ENCODE measurements around the gene MESD.
A peak's percentile ranks its signal among the peaks of the same experiment; 100 is the strongest.
"Not testable (repeated sequence)": the region's sequence is repeated elsewhere in the genome, so short reads cannot be mapped to it uniquely, and the experiment has no call there.

MESD gene

DNA sequence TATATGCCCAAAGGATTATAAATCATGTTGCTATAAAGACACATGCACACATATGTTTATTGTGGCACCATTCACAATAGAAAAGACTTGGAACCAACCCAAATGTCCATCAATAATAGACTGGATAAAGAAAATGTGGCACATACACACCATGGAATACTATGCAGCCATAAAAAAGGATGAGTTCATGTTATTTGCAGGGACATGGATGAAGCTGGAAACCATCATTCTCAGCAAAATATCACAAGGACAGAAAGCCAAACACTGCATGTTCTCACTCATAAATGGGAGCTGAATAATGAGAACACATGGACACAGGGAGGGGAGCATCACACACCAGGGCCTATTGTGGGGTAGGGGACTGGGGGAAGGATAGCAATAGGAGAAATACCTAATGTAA lies 24.2 kb downstream of the MESD start:
- DNase-seq (ENCODE audit: low spot score), result not testable (repeated sequence)

DNA sequence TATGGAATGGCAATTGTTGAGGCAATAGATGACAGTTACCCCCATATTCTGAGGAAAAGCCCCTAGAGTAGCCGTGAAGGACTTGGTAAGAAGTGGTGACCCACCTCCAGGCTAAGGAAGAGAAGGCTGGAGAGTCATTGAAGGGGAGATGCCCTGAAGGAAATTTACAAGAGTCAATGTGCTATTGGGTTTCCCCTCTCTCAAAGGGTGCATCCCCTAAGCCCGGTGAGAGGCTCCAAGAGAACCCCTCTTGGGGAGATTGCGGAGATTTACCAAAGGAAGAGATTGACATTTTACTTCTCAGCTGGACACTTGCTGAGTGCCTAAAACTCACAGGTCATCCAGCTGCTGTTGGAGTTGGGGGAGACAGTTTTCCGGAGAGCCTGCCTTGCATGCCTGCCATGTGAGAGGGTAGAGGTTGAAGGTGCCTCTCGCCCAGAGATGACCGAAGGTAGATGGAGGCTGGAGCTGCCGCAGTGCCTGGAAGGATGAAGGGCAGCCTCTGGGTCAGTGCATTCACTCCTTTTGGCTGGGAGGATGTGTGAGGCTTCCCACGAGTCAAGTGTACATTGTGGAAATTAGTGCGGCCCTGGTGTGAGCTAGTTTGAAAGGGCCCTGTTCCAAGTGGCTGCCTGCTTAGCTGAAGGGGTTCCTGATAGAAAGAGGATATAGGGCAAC lies 30.7 kb downstream of the MESD start:
- no peak for DNase-seq (ENCODE audit: low spot score)

DNA sequence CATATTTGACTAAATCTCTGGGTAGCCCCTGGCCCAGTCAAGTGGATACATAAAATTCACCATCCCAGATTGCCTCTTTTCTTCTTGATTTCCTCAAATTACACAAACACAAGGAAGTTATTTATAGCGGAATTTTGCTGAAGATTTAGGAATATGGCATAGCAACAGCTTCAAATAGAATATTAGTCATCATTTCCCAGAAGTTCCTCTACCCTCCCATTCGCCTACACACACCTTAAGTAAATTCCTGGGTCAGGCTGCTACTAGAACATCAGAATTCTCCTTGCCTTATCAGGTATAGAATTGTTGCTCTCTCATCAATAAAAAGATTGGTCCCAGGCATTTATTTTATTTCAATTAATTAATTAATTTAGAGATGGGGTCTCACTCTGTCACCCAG lies 31.6 kb downstream of the MESD start:
- DNase-seq (ENCODE audit: low spot score), result no peak

DNA sequence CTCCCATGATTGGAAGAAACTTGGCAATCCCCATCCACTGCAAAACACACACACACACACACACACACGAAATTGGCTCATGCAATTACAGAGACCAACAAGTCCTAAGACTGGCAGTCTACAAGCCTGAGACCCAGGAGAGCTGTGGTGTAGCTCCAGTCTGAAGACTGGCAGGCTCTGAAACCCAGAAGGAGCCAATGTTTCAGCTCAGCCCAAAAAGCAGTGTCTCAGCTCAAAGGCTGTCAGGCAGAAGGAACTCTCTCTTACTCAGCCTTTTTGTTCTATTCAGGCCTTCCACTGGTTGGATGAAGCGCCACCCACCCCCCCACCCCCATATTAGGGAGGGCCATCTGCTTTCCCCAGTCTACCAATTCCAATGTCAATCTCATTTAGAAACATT lies 32.1 kb downstream of the MESD start:
- DNase-seq (ENCODE audit: low spot score), result no peak

DNA sequence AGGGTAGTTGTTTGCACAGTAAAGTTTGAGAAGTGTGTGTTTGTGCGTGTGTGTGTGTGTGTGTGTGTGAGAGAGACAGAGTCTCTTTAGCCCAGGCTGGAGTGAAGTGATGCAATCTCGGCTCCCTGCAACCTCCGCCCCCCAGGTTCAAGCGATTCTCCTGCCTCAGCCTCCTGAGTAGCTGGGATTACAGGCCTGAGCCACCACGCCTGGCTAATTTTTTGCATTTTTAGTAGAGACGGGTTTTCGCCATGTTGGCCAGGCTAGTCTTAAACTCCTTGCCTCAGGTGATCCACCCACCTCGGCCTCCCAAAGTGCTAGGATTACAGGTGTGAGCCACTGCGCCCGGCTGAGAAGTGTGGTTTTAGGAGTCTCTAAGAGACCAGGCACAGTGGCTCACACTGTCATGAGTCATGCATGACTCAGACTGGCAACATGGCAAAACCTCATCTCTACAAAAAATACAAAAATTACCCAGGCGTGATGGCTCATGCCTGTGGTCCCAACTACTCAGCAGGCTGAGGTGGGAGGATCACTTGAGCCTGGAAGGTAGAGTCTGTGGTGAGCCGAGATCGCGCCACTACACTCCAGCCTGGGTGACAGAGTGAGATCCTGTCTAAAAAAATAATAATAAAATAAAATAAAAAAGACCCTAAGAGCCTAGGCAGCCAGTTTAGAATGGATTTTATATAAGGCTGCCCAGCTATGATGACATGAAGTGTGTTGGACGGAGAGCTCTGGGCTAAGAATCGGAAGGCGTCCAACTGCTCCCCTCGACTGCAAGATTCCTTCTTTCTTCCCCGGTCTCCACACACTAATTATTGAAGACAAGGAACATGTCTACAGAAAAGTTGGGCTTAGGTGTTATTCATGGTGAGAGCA lies 33.8 kb downstream of the MESD start:
- peak; percentile 92 for DNase-seq (ENCODE audit: low spot score)

DNA sequence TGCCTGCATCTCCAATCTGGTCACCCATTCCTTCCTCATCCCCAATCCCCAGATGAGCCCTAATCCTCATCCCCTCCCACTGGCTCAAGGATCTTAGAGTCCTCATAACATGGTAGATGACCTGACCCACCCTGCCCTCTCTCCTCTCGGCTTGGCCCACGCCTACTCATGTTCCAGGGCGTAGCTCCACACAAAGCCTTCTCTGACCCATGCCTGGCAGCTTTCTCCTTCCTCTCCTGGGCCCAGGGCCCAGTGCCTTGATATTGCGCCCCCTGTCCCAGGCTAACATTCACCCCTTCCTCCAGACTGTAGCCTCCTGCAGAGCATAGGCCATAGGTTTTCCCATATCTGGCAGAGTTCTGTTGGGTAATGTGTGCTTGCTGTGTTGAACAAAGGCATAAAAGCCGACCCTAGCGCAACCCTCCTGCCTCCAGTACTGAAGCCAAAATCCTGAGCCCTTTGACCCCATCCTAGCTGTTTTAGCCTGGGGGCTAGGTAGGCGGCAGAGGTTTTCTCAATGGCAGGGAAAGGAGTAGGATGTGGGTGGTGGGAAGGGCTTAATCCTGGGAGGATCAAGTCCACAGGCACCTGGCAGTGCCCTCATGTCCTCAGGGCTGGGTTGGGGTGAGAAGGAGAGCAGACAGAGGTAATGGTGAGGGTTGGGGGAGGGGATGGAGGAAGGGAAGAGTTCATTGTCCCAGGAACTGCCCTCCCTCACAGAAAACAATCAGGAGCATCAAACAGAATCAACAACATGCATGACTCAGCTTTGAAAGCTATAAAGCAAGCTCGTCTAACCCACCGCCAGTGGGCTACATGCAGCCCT lies 35.5 kb downstream of the MESD start:
- peak; percentile 77 for DNase-seq (ENCODE audit: low spot score)

DNA sequence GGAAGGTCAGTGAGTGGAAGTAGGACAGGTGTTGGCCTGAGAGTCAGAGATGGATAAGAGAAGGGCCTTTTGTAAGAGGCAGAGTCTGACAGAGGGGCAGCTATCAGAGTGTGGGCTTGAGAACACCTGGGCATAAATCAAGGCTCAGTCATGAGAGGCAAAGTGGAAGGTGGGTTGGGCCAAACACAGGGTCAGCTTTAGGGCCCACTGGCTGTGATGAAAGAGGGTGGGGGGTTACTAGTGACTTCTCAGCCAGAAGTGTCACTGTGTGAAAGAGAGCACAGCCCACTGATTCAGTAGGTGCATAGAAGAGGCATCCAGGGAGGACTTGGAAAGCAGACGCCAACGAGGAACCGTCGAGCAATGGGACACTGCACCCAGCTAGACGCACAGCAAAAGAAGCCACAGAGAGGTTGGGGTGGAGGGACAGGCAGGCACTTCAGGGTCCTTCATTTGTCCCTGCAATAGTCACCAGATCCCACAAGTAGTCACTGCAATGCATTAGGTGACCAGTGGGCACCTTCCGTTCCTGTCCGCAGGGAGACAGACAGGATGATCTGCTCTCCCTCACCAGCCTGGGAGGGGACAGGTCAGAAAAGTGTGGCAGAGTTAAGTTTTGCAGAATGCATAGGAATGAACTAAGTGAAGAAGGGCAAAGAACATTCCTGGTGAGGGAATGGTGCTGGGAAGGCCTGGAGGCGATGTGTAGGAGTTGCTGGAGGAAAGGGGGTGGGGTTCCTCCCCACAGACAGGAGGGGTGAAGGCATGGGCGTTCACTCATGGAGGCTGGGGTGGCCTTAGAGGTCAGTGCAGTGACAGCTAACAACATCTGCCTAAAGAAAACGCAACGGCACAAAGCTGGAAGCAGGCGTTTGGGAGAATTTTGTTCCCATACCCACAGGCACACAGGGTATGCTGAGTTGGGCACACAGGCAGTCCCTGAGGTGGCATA lies 36.3 kb downstream of the MESD start:
- DNase-seq (ENCODE audit: low spot score), result no peak

DNA sequence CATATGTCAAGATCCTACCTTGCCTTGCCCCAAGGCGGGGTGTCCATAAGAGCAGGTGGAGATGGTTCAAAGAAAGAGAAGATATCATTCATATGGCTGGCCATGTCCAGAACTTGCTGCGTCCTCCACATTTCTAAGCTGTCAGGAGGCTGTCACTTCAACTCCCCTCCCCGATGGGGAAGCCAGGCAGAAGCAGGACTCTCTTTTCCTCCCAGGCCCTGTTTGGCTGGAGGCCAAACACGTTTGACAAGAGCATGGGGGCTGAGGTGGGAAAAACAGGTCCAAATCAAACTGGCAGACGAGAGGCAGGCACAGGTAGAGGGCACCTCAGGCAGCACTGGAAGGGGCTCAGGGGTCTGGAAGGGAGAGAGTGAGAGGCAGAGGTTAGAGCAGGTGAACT lies 37.7 kb downstream of the MESD start:
- no peak for DNase-seq (ENCODE audit: low spot score)

DNA sequence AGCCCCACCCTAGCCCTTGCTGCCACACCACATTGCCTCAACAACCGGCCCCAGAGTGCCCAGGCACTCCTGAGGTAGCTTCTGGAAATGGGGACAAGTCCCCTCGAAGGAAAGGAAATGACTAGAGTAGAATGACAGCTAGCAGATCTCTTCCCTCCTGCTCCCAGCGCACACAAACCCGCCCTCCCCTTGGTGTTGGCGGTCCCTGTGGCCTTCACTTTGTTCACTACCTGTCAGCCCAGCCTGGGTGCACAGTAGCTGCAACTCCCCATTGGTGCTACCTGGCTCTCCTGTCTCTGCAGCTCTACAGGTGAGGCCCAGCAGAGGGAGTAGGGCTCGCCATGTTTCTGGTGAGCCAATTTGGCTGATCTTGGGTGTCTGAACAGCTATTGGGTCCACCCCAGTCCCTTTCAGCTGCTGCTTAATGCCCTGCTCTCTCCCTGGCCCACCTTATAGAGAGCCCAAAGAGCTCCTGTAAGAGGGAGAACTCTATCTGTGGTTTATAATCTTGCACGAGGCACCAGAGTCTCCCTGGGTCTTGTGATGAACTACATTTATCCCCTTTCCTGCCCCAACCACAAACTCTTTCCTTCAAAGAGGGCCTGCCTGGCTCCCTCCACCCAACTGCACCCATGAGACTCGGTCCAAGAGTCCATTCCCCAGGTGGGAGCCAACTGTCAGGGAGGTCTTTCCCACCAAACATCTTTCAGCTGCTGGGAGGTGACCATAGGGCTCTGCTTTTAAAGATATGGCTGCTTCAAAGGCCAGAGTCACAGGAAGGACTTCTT lies 39.1 kb downstream of the MESD start:
- no peak for DNase-seq (ENCODE audit: low spot score)

DNA sequence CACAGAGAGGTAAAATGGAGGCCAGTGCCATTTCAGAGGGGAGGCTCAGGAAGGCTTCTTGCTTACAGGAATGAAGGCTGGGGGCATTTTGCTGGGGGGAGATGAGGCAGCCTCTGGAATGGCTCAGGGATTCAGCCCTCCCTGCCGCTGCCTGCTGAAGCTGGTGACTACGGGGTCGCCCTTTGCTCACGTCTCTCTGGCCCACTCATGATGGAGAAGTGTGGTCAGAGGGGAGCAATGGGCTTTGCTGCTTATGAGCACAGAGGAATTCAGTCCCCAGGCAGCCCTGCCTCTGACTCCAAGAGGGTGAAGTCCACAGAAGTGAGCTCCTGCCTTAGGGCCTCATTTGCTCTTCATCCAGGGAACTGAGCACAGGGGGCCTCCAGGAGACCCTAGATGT lies 39.9 kb downstream of the MESD start:
- DNase-seq (ENCODE audit: low spot score), result no peak

DNA sequence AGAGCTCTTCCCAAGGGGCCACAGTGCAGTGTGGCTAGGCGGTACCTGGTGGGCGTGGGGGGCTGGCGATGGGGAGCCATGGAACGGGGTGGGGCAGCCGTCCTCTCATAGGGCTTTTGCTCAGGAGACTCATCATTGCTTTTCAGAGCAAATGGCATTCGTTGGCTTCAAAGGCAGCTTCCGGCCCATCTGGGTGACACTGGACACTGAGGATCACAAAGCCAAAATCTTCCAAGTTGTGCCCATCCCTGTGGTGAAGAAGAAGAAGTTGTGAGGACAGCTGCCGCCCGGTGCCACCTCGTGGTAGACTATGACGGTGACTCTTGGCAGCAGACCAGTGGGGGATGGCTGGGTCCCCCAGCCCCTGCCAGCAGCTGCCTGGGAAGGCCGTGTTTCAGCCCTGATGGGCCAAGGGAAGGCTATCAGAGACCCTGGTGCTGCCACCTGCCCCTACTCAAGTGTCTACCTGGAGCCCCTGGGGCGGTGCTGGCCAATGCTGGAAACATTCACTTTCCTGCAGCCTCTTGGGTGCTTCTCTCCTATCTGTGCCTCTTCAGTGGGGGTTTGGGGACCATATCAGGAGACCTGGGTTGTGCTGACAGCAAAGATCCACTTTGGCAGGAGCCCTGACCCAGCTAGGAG lies 40.8 kb downstream of the MESD start:
- no peak for DNase-seq (ENCODE audit: low spot score)

DNA sequence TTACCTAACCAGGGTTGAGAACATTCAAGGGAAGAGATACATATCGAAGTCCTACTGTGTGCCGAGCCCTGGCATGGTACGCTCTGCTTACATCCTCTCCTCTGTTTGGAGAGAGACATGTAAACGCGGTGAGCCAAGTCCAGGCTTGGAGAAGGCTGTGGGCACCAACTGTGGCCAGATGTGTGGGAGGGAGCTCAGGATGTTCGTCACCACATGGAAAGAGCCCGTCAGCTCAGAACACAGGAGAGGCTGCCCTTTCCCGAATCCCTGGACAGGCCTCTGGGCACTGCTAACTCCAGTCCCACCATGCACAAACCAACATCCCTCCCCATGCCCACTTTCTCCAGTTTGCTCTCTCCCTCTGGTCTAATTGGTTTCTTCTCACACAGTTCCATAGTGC lies 43.0 kb downstream of the MESD start:
- no peak for DNase-seq (ENCODE audit: low spot score)

DNA sequence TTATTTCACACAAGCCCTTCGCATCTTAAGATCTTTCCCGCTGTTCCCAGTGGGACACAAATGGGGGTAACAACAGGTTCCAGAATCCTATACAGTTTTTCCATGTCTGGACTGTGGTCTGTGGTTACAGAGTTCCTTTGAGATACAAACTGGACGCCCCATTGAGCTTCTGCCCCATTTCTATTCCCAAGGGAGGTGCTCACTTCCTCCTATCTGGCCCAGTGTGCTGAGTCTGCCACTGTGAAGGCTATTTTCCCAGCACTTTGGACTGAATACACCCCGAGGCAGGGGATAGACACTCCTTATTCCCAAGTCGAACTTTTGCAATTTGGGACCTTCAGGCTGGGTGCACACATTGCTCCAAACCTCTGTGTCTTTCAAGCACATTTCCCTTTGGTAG lies 44.0 kb downstream of the MESD start:
- DNase-seq (ENCODE audit: low spot score), result no peak

DNA sequence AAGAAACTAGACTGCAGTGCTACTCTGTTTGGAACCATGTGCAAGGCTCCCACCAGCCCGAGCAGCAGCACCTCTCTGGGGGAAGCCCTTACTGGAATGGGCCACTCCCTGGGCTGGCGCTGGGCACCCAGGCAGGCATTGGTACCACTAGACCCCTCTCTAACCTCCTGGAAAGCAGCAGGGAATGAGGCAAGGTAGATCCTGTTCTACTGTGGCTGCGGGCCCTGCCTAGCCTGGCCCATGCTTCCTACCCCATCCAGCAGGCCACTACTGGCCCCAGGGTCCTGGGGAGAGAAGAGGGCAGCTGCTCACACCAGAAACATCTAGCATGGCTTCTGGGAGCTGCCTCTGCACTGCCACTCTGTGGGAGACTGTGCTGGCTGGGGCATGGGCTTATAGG lies 44.8 kb downstream of the MESD start:
- no peak for DNase-seq (ENCODE audit: low spot score)

DNA sequence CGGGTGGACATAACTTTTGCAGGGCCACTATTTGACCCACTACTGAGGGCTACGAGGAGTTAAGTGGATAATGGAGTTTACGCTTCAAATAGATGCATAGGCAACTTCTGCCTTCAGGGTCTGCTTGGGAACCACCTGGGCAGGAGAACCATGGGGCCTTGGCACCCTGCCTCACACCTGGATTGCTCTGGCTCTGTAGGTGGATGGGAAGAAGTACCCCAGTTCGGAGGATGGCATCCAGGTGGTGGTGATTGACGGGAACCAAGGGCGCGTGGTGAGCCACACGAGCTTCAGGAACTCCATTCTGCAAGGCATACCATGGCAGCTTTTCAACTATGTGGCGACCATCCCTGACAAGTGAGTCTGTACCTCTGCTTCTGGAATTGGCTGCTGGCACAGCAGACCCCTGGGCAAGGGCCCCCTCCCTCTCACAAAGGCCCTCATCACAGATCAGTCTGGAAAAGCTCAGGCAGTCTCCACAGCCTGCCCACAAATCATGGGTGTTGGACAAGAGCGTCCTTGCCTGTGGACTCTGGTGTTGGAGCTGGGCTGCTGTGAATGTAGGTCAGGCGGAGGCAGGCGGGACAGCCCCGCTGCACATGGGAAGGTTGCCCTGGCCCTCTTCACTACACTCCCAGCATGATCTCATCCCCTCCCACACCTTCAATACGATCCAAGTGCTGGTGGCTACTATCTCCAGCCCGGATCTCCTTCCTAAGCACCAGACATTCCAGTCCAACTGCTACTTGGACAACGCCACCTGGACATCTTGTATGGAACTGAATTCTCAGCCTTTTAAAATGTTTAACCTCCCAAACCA lies 46.7 kb downstream of the MESD start:
- DNase-seq (ENCODE audit: low spot score), result no peak

DNA sequence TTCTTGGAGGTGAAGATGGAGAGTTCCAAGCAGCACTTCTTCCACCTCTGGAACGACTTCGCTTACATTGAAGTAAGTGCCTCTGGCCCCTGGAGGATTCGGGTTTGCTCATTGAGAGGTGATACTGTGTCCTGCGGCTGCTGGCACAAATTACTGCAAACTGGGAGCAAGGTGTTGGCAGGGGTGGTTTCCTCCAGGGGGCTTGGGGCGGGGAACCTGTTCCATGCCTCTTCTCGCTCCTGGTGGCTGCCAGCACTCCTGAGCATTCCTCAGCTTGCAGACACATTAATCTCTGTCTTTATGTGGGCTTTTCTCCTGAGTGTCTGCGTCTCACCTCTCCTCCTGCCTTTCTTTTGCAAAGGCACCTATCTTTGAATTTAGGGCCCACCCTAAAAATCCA lies 47.4 kb downstream of the MESD start:
- no peak for DNase-seq (ENCODE audit: low spot score)

DNA sequence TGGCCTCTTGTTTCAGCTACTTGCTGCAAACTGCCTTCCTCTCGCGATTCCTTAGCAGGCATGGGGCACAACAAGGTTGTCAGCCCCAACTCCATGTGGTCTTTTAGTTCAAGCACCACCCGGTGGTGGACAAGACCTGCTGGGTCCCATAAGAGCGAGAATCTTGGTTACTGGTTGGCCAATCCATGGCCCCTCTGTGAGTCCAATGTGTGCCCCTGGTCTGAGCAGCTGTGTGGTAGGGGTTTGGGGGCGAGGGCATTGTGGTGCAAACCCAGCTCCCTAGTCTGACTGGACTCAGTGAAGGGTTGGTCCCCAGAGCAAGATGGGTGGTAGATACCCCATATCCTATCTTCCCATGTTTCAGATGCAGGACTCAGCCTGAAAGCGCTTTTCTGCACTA lies 48.8 kb downstream of the MESD start:
- no peak for DNase-seq (ENCODE audit: low spot score)

DNA sequence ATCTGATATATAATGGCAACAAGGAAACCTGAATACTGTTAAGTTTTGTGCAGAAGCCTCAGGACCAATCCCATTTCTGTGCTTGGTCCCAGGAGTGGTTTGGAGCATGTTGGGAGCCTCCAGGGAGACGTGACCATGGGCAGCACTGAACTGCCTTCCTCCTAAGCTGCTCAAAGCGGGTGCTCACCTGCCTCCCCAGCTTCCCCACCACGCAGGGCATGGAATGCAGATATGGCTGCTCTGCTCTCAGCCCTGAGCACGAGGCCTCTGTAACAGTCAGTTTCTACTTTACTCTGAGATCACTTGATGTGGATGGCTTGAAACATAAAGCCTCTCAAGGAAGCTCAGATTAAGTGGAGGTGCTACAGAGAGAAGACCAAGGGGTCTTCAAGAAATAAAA lies 49.3 kb downstream of the MESD start:
- DNase-seq (ENCODE audit: low spot score), result no peak

DNA sequence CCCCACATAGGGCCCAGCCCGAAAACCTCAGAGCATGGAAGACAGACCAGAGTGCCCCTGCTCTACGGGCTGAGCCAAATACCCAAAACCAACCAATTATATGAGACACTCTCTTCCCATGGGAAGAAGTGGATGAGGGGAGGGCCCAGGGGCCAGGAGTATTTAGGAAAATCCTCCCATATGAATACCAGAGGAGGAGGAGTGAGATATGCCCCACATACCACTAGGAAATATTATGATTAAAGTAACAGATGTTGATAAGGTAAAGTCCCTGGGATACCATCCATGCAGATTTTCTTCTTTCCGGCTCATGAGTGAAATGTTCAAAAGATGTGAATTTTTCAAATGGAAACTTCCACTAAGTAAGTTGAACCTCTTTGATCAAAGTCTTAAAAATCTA lies 50.4 kb downstream of the MESD start:
- DNase-seq (ENCODE audit: low spot score), result no peak
